Thymus (tissue), 11 donors: ENCODE measurements around the gene DOCK4. TPM values are rescaled to one million over a fixed set of nuclear protein-coding genes. Genes with fewer than 3 reads are reported as not detected.

Experiments
- DNase-seq, 9 donors: peaks; one replicate each; pipeline ENCODE4 v3.0.0-alpha.2; 2013; ENCODE audit warnings: low spot score in 9 of 9, low read depth in 6 of 9, missing footprints in 1 of 9
- H3K27ac ChIP-seq, 2 donors: one replicate each; pipeline ENCODE4 v1.5.1; 2013; ENCODE audit warnings: control low read depth in 1 of 2, low read depth in 1 of 2, low read length in 1 of 2, mild to moderate bottlenecking in 1 of 2, moderate library complexity in 1 of 2
- H3K27me3 ChIP-seq, 2 donors: one replicate each; pipeline ENCODE4 v1.5.1; 2013; ENCODE audit warnings: low read length in 1 of 2; ENCODE audit not compliant: control insufficient read depth in 2 of 2, insufficient read depth in 1 of 2
- H3K36me3 ChIP-seq, 2 donors: one replicate each; pipeline ENCODE4 v1.5.1; 2013; ENCODE audit warnings: low read length in 1 of 2, mild to moderate bottlenecking in 1 of 2, moderate library complexity in 1 of 2; ENCODE audit not compliant: control insufficient read depth in 2 of 2, insufficient read depth in 2 of 2
- H3K4me1 ChIP-seq, 2 donors: one replicate each; pipeline ENCODE4 v1.5.1; 2013; ENCODE audit warnings: low read length in 2 of 2; ENCODE audit not compliant: control insufficient read depth in 2 of 2, insufficient read depth in 2 of 2
- H3K4me3 ChIP-seq, 2 donors: one replicate each; pipeline ENCODE4 v1.5.1; 2013; ENCODE audit warnings: low read length in 2 of 2, control low read depth in 1 of 2, mild to moderate bottlenecking in 1 of 2
- H3K9me3 ChIP-seq, 2 donors: one replicate each; pipeline ENCODE4 v1.5.1; 2013; ENCODE audit warnings: low read length in 1 of 2, mild to moderate bottlenecking in 1 of 2; ENCODE audit not compliant: control insufficient read depth in 2 of 2, insufficient read depth in 1 of 2
- WGBS: extraction: QIAGEN DNeasy Blood & Tissue Kit; methylation state at CpG from one replicate; pipeline ENCODE4 v1.1.7; 2013; 5-methylcytosine and 5-hydroxymethylcytosine counted together
- polyA plus RNA-seq: library from polyadenylated mRNA; stranded (reverse); fragments of 200-250 nt; gene quantifications from one replicate; pipeline ENCODE4 v1.2.3, GENCODE V29; 2013
- total RNA-seq: library from RNA; stranded (reverse); fragments of 120-200 nt; gene quantifications from one replicate; pipeline ENCODE4 v1.2.4, GENCODE V29; 2013
- donor health status: healthy.

Gene DOCK4
- total and polyA plus RNA-seq, 2 donors, result 3.5 to 4.7 TPM

- no peaks in the 10 kb centered on the region for H3K36me3 ChIP-seq
- WGBS, result 94% methylated on average over 2 of the region's 2 CpGs
- no peaks in the 10 kb centered on the region for H3K9me3 ChIP-seq
- H3K4me3 ChIP-seq, result no peak overlapping the region
- no peaks in the 10 kb centered on the region for H3K4me1 ChIP-seq
- no peak overlapping the region for H3K27ac ChIP-seq
- no peaks in the 10 kb centered on the region for H3K27me3 ChIP-seq
- no peak for DNase-seq
Observed at GRCh38 chr7:112160130-112160770, 45.9 kb downstream of the DOCK4 start.

GRCh38 chr7:112159351-112159750 lies 46.8 kb downstream of the DOCK4 start:
- Histone ChIP-seq H3K27me3 (no peaks in the 10 kb centered on the region), H3K4me3 (no peak overlapping the region), H3K9me3 (no peaks in the 10 kb centered on the region), H3K36me3 (no peaks in the 10 kb centered on the region), H3K4me1 (no peaks in the 10 kb centered on the region), H3K27ac (no peak overlapping the region)
- DNase-seq, result no peak
- WGBS, result 56% methylated on average over 8 of the region's 8 CpGs

GRCh38 chr7:112157072-112157471 lies 49.1 kb downstream of the DOCK4 start:
- DNase-seq, result no peak
- Histone ChIP-seq H3K4me1 (no peaks in the 10 kb centered on the region), H3K9me3 (no peaks in the 10 kb centered on the region), H3K27me3 (no peaks in the 10 kb centered on the region), H3K4me3 (no peak overlapping the region), H3K36me3 (no peaks in the 10 kb centered on the region), H3K27ac (no peak overlapping the region)
- WGBS, result 22% methylated on average over 4 of the region's 4 CpGs

- no peaks in the 10 kb centered on the region for H3K4me1 ChIP-seq
Observed at GRCh38 chr7:112156412-112156811, 49.8 kb downstream of the DOCK4 start.

GRCh38 chr7:112154690-112155089 lies 51.5 kb downstream of the DOCK4 start:
- DNase-seq, result no peak
- Histone ChIP-seq H3K36me3 (no peaks in the 10 kb centered on the region), H3K27me3 (no peaks in the 10 kb centered on the region), H3K9me3 (no peaks in the 10 kb centered on the region), H3K27ac (no peak overlapping the region), H3K4me1 (no peaks in the 10 kb centered on the region), H3K4me3 (no peak overlapping the region)
- WGBS, result 95% methylated on average over 4 of the region's 4 CpGs

More at GRCh38 chr7:112156412-112156811, 49.8 kb downstream of the DOCK4 start:
- Histone ChIP-seq H3K9me3 (no peaks in the 10 kb centered on the region), H3K36me3 (no peaks in the 10 kb centered on the region), H3K27ac (no peak overlapping the region), H3K4me3 (no peak overlapping the region), H3K27me3 (no peaks in the 10 kb centered on the region)
- no peak for DNase-seq
- 99% methylated on average over 1 of the region's 1 CpG for WGBS

GRCh38 chr7:112152186-112152585 lies 54.0 kb downstream of the DOCK4 start:
- H3K36me3 ChIP-seq, result no peaks in the 10 kb centered on the region
- H3K27ac ChIP-seq, result no peak overlapping the region
- H3K27me3 ChIP-seq, result no peaks in the 10 kb centered on the region
- H3K4me3 ChIP-seq, result no peak overlapping the region
- H3K9me3 ChIP-seq, result no peaks in the 10 kb centered on the region
- H3K4me1 ChIP-seq, result no peaks in the 10 kb centered on the region
- no peak for DNase-seq
- WGBS, result 95% methylated on average over 2 of the region's 2 CpGs

- H3K4me1 ChIP-seq, result no peaks in the 10 kb centered on the region
- no peaks in the 10 kb centered on the region for H3K27me3 ChIP-seq
- no peaks in the 10 kb centered on the region for H3K36me3 ChIP-seq
- 95% methylated on average over 5 of the region's 5 CpGs for WGBS
- no peak overlapping the region for H3K27ac ChIP-seq
- H3K4me3 ChIP-seq, result no peak overlapping the region
- no peak for DNase-seq
- no peaks in the 10 kb centered on the region for H3K9me3 ChIP-seq
Observed at GRCh38 chr7:112150823-112151641, 55.2 kb downstream of the DOCK4 start.

- H3K27me3 ChIP-seq, result no peaks in the 10 kb centered on the region
- no peaks in the 10 kb centered on the region for H3K4me1 ChIP-seq
- H3K9me3 ChIP-seq, result no peaks in the 10 kb centered on the region
- WGBS, result 96% methylated on average over 2 of the region's 2 CpGs
- no peak overlapping the region for H3K4me3 ChIP-seq
- no peaks in the 10 kb centered on the region for H3K36me3 ChIP-seq
- H3K27ac ChIP-seq, result no peak overlapping the region
- DNase-seq, result no peak
Observed at GRCh38 chr7:112149734-112150133, 56.5 kb downstream of the DOCK4 start.

- no peak for DNase-seq
- Histone ChIP-seq H3K27ac (no peak overlapping the region), H3K36me3 (no peaks in the 10 kb centered on the region), H3K27me3 (no peaks in the 10 kb centered on the region), H3K4me1 (no peaks in the 10 kb centered on the region), H3K4me3 (no peak overlapping the region), H3K9me3 (no peaks in the 10 kb centered on the region)
- 97% methylated on average over 2 of the region's 2 CpGs for WGBS
Observed at GRCh38 chr7:112147793-112148361, 58.3 kb downstream of the DOCK4 start.
